ENCODE data around the gene ASPG.

ASPG gene

GRCh38 chr14:104119119-104119487 is 33.6 kb downstream of the ASPG start:
- no peak for DNase-seq

DNA sequence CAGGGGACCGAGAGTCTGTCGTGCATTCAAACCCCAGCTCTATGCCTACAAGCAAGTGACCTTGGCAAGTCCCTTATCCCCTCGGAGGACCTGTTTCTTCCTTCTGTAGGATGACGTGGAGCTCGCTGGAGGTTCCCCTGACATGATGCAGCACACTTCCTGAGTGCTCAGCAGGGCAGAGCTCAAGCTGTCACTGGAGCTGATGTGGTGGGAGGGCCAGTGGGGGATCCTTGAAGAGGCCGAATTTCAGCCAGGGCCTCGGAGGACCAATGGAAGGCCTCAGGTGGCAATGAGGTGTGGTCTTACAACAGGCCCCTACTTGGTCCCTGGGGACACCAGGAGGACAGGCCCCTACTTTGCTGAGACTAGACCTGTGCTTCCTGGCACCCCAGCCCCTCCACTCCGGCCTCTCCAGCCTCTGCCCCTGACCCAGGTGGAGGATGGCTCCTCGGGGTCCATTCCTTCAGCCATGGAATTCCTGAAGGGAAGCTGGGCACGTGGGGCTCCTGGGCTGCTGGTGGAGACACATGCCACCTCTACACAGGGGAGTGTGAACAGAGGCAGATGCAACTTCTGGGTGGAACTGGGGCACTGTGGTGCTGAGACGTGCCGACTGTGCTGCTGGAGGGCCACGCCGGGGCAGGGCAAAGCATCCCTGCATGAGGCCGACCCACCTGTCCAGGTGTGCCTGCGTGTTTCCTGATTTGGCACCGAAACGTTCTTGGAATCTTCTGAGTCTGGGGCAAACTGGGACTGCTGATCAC is 34.2 kb downstream of the ASPG start:
- no peak for DNase-seq

DNA sequence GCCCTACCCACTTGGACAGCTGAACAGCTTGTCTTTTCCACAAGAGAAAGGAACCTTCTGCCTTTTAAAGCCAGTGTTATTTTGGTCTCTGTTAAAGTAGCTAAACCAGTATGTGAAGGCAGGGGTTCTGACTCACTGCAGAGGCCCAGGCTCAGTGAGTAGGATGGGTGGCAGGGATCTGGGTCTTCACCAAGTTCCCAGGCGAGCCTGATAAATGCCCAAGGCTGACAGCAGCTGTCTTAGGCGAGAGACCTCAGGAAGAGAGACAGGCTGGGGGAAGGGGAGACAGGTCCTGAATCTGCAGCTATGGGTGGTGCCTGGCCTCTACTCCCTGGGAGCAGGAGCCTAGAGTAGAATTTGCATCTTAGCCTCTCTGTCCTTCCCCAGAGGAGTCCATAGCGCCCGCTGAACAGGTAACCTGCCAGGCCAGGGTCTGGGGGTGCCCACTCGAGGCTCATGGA is 34.8 kb downstream of the ASPG start:
- DNase-seq = no peak

DNA sequence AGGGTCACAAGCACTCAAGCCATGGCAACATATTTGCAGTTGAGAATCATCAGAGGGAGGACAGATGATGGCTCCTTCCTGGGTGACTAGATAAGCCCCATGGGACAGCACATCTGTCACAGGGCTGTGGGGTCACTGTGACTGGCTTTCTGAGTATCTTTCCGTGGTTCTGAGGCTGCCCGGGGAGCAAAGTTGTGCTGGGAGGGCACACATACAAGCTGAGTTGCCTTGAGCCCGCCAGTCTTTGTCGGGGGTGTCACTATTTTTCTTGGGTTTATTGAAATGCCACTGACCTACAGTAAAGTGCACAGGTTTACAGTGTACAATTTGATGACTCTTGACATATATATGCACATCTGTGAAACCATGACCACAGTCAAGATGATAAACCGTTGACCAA is 35.6 kb downstream of the ASPG start:
- no peak for DNase-seq

DNA sequence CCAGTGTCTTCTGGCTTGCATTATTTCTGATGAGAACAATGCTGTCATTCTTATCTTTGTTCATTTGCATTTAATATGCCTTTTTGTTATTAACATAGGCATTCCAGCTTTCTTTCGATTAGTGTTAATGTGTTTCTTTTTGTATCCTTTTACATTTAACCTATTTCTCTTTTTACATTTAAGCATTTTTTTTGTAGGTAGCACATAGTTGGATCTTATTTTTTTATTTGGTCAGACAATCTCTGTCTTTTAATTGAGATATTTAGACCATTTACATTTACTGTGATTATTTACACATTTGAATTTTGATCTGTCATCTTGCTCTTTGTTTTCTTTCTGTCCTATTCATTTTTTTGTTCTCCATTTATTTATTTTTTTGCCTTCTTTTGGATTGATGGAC is 38.4 kb downstream of the ASPG start:
- no peak for DNase-seq

GRCh38 chr14:104125011-104125410 is 39.5 kb downstream of the ASPG start:
- DNase-seq = no peak

DNA sequence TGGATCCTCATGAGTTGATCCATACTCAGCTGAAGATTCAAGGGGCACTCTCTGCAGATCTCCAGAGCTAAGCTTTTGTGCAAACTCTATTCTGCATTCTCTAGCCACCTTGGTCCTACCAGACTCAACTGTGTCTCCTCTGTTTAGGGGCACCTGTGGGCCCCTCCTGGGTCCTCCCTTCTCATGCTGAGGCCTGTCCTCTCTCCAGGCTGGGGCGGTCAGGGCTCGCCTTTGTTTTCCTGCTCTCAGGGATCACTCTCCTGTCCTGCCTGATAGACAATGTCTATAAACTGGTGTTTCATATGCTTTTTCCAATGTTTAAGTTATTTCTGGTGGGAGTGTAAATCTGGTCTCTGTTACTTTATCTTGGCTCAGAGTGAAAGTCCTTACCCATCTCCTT is 41.3 kb downstream of the ASPG start:
- DNase-seq = no peak

DNA sequence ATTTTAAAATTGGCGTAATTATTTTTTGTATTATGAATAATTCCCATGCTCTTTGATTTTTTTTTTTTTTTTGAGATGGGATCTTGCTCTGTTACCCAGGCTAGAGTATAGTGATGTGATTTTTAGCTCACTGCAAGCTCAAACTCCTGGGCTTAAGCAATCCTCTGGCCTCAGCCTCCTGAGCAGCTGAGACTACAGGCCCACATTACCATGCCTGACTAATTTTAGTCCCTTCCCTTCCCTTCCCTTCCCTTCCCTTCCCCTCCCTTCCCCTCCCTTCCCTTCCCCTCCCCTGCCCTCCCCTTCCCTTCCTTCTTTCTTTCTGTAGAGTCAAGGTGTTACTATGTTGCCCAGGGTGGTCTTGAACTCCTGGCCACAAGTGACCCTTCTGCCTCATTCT is 43.5 kb downstream of the ASPG start:
- DNase-seq = no peak

DNA sequence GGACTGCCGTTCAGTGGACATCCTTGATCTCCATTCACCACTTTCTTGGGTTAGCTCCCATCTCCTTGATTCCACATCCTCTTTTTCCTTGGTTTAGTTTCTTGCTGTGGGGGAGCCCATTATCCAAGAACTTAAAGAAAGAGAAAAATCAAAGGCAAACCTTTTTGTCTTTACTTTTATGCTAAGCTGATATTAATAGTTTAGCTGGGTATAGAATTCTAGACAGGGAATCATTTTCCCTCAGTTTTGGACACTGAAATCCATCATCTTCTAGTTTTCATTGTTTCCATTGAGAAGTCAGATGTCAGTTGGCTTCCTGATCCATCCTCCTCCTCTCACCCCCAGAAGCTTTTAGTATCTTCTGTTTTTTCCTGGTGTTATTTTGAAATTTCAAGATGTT is 44.1 kb downstream of the ASPG start:
- no peak for DNase-seq

- DNase-seq = no peak
Observed at GRCh38 chr14:104130974-104131651, 45.6 kb downstream of the ASPG start.

- no peak for DNase-seq
Observed at GRCh38 chr14:104131968-104132732, 46.6 kb downstream of the ASPG start.

DNA sequence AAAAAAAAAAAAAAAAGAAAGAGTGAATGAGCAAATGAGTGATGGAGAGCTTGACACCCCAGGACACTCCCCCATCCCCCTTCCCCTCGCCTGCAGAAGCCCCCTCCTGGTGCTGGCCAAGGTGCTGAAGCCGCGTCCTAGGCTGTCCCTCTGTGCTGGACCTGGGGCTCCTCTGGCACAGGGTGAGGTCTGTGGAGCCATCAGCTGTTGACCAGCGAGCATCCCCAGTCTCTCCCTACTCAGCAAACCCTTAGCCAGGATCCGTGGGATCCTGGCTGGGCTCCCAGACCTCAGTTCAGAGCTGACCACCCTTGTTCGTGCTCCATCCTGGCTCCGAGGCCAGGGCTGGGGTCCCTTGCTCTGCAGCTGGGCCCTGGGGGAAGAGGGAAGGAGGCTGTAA is 47.5 kb downstream of the ASPG start:
- no peak for DNase-seq

GRCh38 chr14:104133496-104133895 is 48.0 kb downstream of the ASPG start:
- no peak for DNase-seq

GRCh38 chr14:104134061-104134965 is 48.8 kb downstream of the ASPG start:
- DNase-seq = no peak

DNA sequence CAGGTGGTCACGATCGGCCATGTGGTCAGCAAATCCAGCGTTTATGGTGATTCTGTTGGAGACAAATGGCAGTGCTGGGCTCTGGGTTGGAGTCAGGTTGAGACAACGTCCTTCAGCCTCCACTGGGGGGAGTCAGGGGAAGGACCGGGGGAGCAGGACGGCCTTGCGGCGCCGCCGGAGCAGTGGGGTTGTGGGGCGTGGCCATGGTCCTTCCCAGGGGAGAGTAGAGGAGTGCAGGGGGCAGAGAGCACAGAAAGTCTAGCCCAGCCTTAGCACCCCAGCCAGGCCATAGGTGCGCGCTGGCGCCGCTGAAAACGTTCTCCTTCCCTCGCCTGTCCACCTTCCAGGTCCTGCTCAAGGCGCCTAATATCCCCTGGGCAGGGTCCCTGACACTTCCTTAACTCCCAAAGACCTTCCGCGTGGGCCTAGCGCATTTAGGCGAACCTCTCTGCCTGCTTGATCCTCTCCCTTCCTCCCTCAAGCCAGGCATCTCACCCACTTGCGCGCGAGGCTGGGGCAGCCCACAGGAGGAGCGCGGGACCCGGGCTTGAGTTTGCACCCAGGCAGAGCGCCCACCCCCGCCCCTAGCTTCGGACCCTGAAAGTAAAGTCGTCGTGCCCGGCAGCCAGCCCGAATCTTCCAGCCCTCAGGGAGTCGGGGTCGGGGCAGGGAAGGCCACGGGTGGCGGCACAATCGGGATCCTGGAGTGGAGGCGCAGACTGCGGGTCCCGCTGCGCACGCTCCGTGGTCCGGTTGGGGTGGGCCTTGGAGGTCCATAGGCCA is 49.8 kb downstream of the ASPG start:
- DNase-seq = no peak

DNA sequence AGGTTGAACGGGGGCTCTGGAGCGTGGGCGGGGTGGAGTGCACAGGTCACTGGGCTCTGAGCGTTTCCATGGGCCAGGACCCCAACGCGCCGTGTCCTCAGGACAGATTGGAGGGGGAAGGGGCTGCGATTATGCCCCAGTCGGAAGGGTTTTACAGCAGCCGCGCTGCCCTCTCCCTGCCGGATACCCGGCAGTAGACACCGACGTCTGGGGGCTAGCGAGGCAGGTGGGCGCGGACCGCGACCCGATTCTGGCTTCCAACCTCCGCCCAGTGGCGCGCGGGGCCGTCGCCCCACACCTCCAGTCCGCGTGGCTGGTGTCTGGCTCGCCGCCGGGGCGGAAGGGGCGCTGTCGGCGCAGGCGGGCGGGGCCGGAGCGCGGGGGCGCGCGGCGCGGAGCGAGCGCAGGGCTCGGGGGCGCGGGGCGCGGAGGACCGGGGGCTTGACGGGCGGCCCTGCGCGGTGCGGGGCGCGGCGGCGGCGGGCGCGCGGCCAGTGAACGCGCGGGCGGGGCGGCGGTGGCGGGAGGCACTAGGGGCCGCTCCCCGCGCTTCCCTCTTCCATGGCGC is 50.5 kb downstream of the ASPG start:
- no peak for DNase-seq

DNA sequence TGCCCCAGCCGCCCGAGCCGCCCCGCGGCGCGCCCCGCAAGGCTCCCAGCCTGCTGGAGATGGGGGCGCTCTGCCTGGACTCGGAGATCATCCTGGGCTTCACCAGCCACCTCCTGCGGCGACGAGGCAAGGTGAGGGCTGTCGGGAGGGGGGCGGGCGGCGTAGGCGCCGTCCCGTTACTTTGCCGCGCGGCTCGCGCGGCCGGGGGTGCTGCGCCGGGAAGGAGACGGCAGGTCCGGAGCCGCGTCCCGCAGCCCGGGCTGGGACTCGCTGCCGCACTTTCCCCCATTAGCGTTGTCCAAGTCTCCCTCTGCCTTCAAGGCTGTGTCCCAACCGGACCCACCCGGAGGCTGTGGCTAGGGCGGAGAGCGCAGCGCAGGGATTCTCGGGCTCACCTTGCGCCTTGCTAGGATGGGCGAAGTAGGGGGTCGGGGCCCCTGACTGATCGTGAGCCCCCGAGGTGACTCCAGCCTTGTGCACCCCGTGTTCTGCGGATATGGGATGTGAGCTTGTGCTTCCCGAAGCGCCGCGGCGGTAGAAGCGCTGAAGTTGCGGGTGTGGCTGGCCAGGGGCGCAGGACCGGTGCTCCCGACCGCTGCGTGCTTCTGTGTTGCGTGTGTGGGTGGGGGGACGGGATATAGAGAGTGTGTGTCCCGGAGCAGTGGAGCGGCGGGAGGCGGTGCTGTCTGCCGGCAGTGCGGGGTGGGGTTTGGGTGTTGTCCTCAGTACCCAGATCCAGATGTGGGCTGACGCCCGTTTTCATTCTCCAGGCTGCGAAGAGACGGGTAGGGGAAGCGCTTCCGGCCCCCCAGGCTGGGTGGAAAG is 51.2 kb downstream of the ASPG start:
- no peak for DNase-seq

GRCh38 chr14:104137297-104138097 is 52.0 kb downstream of the ASPG start:
- peak; percentile 16 for DNase-seq

DNA sequence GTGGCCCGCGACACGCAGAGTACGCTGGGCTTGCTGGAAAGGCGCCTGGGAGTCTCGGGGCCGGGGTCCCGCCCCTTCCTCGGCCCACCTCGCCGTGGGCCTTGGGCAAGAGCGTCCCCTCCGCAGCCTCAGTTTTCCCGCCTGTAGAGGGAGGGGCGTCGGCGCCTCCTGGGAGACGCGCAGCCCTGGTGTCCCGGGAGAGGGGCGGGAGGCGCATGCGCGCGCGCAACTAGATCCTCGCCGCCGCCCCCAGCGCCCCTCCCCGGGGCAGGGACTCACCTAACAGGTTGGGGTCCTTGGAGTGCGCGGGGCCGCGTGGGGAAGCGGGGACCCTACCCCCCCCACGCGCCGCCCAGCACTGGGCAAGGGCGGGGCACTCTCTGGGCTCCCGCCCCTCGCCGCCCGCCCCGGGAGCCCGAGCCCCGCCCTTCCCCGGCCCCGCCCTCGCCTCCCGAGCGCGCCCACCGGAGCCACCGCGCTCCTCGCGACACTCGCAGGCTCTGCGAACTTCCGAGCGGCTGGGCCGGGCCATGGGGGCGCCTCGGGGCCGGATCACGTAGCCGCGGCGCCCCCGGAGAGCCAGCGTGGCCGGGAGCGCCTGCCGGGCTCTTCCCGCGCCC is 52.7 kb downstream of the ASPG start, which contains the start of gene KIF26A:
KIF26A (plus strand) TSS at position 490 of the 620 bp plus-strand sequence. CDS start 136 bp downstream, outside the sequence.
- DNase-seq = no peak
